PC-9 (cell line): ENCODE data around the gene AUTS2.

ENCODE experiments used
- EZH2 ChIP-seq: fragments of 200-600 bp; sonication (generic); IDR thresholded peaks from 2 replicates; pipeline ENCODE4 v1.8.0; 2017; ENCODE audit warnings: antibody characterized with exemption, low read depth
- TF ChIP-seq, protein P1 (sequence below): fragments of 200-600 bp; sonication (generic); conservative IDR thresholded peaks from 2 replicates; pipeline ENCODE4 v1.6.1; 2017; ENCODE audit warnings: mixed run types, antibody characterized with exemption, mild to moderate bottlenecking, moderate library complexity

DNA sequence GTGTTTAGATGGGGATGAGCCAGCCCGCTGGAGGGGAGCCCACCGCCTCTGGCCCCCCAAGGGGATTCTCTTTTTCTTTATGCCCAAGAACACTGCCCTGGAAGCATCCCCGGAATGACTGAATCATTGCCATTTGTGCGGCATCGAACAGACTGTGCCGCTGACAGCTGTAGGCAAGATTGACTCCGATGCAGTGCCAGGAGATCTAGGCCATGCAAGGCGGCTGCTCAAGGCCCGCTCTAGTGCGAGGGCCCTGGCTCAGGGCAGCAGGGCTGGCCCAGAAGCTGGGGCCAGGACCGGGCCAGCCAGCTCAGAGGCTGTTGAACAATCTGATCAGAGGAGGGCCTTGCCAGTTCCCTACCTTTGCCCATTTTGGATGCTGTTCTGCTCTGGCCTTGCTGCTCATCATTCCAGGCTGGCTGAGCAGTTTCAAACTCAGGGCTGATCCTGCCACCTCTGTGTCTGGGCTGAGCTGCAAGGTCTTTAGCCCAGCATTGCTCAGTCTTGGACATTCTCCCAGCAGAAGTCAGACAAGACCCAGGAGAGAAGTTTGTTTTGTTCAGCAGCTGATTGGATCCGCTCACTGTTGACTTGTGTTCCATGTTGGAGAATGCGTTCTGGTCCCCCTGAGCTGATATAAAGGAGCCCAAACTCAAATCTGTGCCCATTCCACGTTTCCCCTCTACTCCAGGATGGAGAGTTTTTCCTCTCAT, 1048.4 kb downstream of the AUTS2 start:
- TF ChIP-seq, protein P1, sequence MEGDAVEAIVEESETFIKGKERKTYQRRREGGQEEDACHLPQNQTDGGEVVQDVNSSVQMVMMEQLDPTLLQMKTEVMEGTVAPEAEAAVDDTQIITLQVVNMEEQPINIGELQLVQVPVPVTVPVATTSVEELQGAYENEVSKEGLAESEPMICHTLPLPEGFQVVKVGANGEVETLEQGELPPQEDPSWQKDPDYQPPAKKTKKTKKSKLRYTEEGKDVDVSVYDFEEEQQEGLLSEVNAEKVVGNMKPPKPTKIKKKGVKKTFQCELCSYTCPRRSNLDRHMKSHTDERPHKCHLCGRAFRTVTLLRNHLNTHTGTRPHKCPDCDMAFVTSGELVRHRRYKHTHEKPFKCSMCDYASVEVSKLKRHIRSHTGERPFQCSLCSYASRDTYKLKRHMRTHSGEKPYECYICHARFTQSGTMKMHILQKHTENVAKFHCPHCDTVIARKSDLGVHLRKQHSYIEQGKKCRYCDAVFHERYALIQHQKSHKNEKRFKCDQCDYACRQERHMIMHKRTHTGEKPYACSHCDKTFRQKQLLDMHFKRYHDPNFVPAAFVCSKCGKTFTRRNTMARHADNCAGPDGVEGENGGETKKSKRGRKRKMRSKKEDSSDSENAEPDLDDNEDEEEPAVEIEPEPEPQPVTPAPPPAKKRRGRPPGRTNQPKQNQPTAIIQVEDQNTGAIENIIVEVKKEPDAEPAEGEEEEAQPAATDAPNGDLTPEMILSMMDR = no peak
- no peak for TF ChIP-seq EZH2
